Activated T-cell treated with anti-CD3 and anti-CD28 coated beads, Interleukin-2, amount 50 U/mL, for 48 hours (primary cell): Measurements from ENCODE around the gene ACSM6.

Source experiments
- DNase-seq, 2 experiments: peaks; one replicate each; pipeline ENCODE4 v3.0.0-alpha.2; 2020

The ACSM6 gene

GRCh38 chr10:95275726-95276366 lies 81.8 kb downstream of the ACSM6 start:
- DNase-seq = no peak

GRCh38 chr10:95276367-95277200 lies 82.5 kb downstream of the ACSM6 start:
- DNase-seq = no peak

GRCh38 chr10:95277201-95277570 lies 83.1 kb downstream of the ACSM6 start:
- no peak for DNase-seq

GRCh38 chr10:95277614-95278013 lies 83.6 kb downstream of the ACSM6 start:
- DNase-seq = no peak
